ENCODE results near the gene BCAP29. TPM values are rescaled to one million over a fixed set of nuclear protein-coding genes. Genes with fewer than 3 reads are reported as not detected.

BCAP29 gene
- total RNA-seq, 1 donor from 2014 or later: 28.1 TPM

GRCh38 chr7:107579554-107579884 lies 527 bp upstream of the BCAP29 start:
- DNase-seq (ENCODE audit: low spot score in 2 of 2, unreplicated experiment in 2 of 2): no peak
- H3K27ac Mint-ChIP-seq: peak overlapping the region; percentile 93
- H3K4me3 Mint-ChIP-seq: peak overlapping the region; percentile 92
- no peaks in the 10 kb centered on the region for H3K9me3 Mint-ChIP-seq
- no peaks in the 10 kb centered on the region for H3K27me3 Mint-ChIP-seq (ENCODE audit: low read depth)
- TF ChIP-seq CTCF (IDR thresholded peaks at IDR 0.05; ENCODE audit: unreplicated experiment): no peak
- H3K36me3 Mint-ChIP-seq: peaks cover 6% of the 10 kb centered on the region
- H3K4me1 Mint-ChIP-seq: peaks cover 17% of the 10 kb centered on the region

GRCh38 chr7:107580716-107581383 lies 804 bp downstream of the BCAP29 start:
- Mint-ChIP-seq H3K9me3 (no peaks in the 10 kb centered on the region), H3K27me3 (ENCODE audit: low read depth) (no peaks in the 10 kb centered on the region), H3K36me3 (peaks cover 10% of the 10 kb centered on the region), H3K4me3 (peak overlapping the region; percentile 76), H3K27ac (peak overlapping the region; percentile 50), H3K4me1 (peaks cover 17% of the 10 kb centered on the region)
- DNase-seq (ENCODE audit: low spot score in 2 of 2, unreplicated experiment in 2 of 2): no peak
- no peak for TF ChIP-seq CTCF (IDR thresholded peaks at IDR 0.05; ENCODE audit: unreplicated experiment)

- Mint-ChIP-seq H3K27me3 (ENCODE audit: low read depth) (no peaks in the 10 kb centered on the region), H3K36me3 (peaks cover 14% of the 10 kb centered on the region), H3K4me3 (peak overlapping the region; percentile 56), H3K9me3 (no peaks in the 10 kb centered on the region), H3K27ac (no peak overlapping the region), H3K4me1 (peaks cover 17% of the 10 kb centered on the region)
- TF ChIP-seq CTCF (IDR thresholded peaks at IDR 0.05; ENCODE audit: unreplicated experiment): no peak
- no peak for DNase-seq (ENCODE audit: low spot score in 2 of 2, unreplicated experiment in 2 of 2)
Observed at GRCh38 chr7:107581387-107582013, 1.5 kb downstream of the BCAP29 start.

GRCh38 chr7:107582875-107583274 lies 2.8 kb downstream of the BCAP29 start:
- no peak overlapping the region for H3K4me3 Mint-ChIP-seq

GRCh38 chr7:107584716-107585115 lies 4.7 kb downstream of the BCAP29 start:
- no peak for TF ChIP-seq CTCF (IDR thresholded peaks at IDR 0.05; ENCODE audit: unreplicated experiment)
- Mint-ChIP-seq H3K4me3 (no peak overlapping the region), H3K27me3 (ENCODE audit: low read depth) (no peaks in the 10 kb centered on the region), H3K9me3 (peaks cover 6% of the 10 kb centered on the region), H3K27ac (no peak overlapping the region), H3K4me1 (peaks cover 15% of the 10 kb centered on the region), H3K36me3 (peaks cover 20% of the 10 kb centered on the region)
- DNase-seq (ENCODE audit: low spot score in 2 of 2, unreplicated experiment in 2 of 2): no peak

More at GRCh38 chr7:107582875-107583274, 2.8 kb downstream of the BCAP29 start:
- TF ChIP-seq CTCF (IDR thresholded peaks at IDR 0.05; ENCODE audit: unreplicated experiment): no peak
- no peak for DNase-seq (ENCODE audit: low spot score in 2 of 2, unreplicated experiment in 2 of 2)
- no peaks in the 10 kb centered on the region for H3K27me3 Mint-ChIP-seq (ENCODE audit: low read depth)
- H3K4me1 Mint-ChIP-seq: peaks cover 17% of the 10 kb centered on the region
- H3K27ac Mint-ChIP-seq: no peak overlapping the region
- H3K9me3 Mint-ChIP-seq: no peaks in the 10 kb centered on the region
- H3K36me3 Mint-ChIP-seq: peaks cover 14% of the 10 kb centered on the region

Measured in mesothelial cell of epicardium (in vitro differentiated cells).